HG03103 (cell line): ENCODE results near the gene NGF.

Experiments
- ATAC-seq: cut with Tn5 transposase; IDR thresholded peaks from one replicate; pipeline ENCODE4 v1.9.1; 2021; ENCODE audit warnings: low read depth; ENCODE audit not compliant: unreplicated experiment

NGF gene

GRCh38 chr1:115337276-115337632 lies 795 bp downstream of the NGF start:
- ATAC-seq = no peak

- ATAC-seq = no peak
These were observed 1.3 kb downstream of the NGF start for GRCh38 chr1:115336741-115337140.

GRCh38 chr1:115332813-115333608 lies 5.0 kb downstream of the NGF start:
- no peak for ATAC-seq

GRCh38 chr1:115331558-115332331 lies 6.3 kb downstream of the NGF start:
- no peak for ATAC-seq

GRCh38 chr1:115330480-115331013 lies 7.5 kb downstream of the NGF start:
- no peak for ATAC-seq

GRCh38 chr1:115329965-115330364 lies 8.1 kb downstream of the NGF start:
- ATAC-seq = no peak

GRCh38 chr1:115327270-115327669 lies 10.8 kb downstream of the NGF start:
- no peak for ATAC-seq

- ATAC-seq = no peak
These were observed 11.6 kb downstream of the NGF start for GRCh38 chr1:115326419-115326818.

- ATAC-seq = no peak
These were observed 12.2 kb downstream of the NGF start for GRCh38 chr1:115325874-115326273.

GRCh38 chr1:115324649-115325420 lies 13.2 kb downstream of the NGF start:
- ATAC-seq = no peak

GRCh38 chr1:115323366-115324004 lies 14.6 kb downstream of the NGF start:
- ATAC-seq = no peak

GRCh38 chr1:115322631-115323030 lies 15.4 kb downstream of the NGF start:
- no peak for ATAC-seq

- ATAC-seq = no peak
These were observed 17.7 kb downstream of the NGF start for GRCh38 chr1:115320377-115320776.

- no peak for ATAC-seq
These were observed 18.3 kb downstream of the NGF start for GRCh38 chr1:115319706-115320105.

- ATAC-seq = no peak
These were observed 20.7 kb downstream of the NGF start for GRCh38 chr1:115317101-115318012.

GRCh38 chr1:115314765-115315164 lies 23.3 kb downstream of the NGF start:
- ATAC-seq = no peak

GRCh38 chr1:115314092-115314491 lies 24.0 kb downstream of the NGF start:
- no peak for ATAC-seq

- no peak for ATAC-seq
These were observed 24.9 kb downstream of the NGF start for GRCh38 chr1:115313182-115313581.

- no peak for ATAC-seq
These were observed 25.3 kb downstream of the NGF start for GRCh38 chr1:115312742-115313141.
